ENCODE data around the gene RIN1.
"Not testable (repeated sequence)": the region's sequence is repeated elsewhere in the genome, so short reads cannot be mapped to it uniquely, and the experiment has no call there.

The RIN1 gene

DNA sequence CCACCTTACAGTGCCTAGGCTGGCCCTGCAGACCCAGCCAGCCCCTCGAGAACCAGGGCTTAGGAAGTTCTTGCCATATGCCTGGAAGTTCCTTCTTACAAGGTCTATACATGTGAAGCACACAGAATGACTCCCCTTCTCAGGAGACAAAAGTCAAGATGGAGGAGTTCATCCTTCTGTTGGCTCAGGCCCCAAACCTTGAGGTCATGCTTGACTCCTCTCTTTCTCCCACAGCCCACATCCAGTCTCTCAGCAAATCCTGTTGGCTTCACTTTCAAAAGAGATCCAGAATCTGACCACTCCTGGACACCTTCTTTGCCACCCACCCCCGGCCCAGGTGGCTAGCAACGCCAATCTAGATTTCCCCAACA lies 17.6 kb downstream of the RIN1 start:
- DNase-seq, result no peak

DNA sequence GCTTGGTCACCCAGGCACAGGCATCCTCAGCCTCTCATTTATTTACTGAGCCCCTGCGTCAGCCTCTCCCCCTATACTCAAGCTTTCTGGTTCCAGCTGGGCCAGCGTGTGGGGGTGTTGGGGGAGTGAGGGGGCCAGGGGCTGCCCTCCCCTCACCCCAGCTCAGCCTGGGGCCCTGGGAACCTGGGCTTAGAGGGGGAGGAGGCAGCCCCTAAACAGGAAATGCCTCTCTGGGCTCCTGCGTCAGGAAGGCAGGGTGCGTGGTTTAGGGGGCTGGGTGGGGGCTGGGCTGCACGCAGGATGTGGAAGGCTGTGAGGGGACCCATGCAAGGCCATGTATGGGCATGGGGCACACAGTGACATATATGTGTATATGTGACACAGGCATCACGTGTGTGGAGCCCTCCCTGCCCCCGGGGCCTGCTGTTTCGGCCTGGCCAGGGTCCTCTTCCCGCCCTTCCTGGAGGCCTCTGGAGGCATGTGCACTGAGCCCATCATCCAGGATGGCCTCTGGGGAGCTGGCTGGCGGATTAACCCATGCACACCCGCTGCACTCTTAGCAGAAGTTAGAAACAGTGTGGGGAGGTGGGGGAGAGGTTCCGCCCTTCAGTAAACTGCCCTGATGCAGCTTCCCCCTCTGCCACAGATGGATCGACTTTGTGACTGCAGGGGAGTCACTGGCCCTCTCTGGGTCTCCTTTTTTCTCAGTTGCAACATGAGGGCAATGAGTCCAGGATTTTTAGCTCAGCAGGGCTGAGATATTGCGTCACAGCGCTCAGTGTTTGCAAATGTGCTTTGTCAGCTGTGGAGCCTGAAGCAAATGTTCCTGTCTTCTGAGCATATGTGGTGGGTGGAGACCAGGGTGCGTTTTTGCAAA lies 18.3 kb downstream of the RIN1 start:
- DNase-seq, result no peak

DNA sequence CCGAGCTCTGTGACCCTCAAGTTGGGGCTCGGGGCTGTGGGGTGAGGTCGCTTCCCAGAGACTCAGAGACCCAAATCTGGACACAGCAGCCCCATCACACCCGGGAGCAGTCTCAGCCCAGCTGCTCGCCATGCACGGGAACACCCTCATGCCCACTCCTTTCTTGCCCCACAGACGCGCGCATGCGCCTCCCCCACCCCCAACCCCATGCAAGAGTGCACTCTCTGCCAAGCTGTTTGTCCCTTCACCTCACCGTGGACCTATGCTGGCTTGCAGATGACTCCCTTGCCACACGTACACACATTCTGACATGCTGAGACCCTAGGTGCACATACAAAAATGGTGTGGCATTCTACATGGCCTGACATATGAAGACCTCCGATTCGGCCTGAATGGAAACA lies 18.9 kb downstream of the RIN1 start:
- DNase-seq, result no peak

DNA sequence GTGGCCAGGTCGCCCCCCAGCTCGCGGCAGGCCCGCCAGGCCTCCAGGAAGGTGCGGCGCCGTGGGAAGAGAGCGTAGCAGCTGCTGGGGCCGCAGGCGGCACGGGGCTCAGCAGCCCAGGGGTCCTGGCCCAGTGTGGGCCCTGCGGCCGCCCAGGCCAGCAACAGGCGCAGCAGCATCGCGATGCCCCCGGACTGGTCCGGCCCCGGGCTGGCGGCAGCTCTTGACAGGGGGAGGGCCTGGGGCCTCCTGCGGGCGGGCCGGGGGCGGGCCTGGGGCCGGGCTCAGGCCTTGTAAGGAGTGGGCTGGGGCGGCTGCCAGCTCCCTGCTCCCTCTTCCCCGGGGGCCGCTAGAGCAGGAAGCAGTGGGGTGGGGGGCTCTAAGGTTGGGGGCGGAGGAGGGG lies 19.4 kb downstream of the RIN1 start, which contains the start of gene CD248:
Gene CD248 (minus strand): TSS at position 196 of the 403 bp plus-strand sequence. CDS start 17 bp downstream, at position 179.
- no peak for DNase-seq

DNA sequence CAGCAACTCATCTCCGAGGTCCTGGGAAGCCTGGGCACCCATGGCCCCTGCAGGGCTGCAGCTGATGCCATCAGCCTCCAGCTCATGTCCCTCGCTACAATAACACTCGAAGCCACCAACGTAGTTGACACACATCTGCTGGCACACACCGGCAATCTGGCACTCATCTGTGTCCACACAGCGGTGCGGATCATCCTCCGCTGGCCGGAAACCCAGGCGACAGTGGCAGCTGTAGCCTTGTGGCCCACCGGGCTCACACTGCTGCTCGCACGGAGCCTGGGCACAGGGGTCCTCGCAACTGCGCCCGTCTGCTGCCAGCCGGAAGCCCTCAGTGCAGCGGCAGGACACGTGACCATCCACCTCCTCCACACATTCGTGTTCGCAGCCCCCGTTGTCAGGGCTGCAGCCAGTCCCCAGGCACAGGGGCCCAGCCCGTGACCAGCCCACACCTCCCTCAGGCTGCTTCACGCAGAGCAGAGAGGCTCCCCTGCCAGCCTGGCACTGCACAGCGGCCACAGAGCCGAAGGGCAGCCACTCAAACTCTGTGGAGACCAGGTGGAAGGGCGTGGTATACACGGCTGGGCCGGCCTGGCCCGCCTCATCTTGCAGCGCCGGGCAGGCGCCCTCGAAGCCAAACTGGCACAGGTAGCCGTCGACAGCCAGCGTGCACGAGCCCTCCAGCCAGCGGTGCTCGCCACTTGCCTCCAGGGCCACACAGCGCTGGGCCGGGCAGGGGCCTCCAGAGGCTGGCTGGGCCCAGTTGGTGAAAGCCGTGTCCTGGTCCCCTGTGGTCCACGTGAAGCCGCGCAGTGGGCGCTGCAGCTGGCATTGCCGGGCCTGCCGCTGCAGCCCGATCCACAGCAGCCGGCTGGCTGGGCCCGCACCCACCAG lies 20.1 kb downstream of the RIN1 start:
- DNase-seq, result no peak

DNA sequence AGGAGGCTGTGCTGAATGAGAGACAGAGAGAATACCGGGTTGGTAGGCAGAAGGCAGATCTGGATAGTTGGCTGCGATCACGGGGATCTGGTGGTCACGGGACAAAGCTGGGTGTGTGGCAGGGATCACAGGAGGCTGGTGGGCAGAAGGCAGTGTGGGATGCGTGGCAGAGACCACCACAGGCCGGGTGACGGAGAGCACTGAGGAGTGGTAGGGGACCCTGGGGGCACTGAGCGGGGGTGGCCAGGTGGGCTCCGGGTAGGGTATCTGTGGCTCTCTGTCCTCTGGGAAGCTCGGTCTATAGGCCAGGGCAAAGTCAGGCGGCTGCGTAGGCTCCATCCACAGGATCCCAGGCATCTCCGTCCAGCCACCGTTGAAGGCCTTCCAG lies 20.7 kb downstream of the RIN1 start:
- DNase-seq, result no peak

DNA sequence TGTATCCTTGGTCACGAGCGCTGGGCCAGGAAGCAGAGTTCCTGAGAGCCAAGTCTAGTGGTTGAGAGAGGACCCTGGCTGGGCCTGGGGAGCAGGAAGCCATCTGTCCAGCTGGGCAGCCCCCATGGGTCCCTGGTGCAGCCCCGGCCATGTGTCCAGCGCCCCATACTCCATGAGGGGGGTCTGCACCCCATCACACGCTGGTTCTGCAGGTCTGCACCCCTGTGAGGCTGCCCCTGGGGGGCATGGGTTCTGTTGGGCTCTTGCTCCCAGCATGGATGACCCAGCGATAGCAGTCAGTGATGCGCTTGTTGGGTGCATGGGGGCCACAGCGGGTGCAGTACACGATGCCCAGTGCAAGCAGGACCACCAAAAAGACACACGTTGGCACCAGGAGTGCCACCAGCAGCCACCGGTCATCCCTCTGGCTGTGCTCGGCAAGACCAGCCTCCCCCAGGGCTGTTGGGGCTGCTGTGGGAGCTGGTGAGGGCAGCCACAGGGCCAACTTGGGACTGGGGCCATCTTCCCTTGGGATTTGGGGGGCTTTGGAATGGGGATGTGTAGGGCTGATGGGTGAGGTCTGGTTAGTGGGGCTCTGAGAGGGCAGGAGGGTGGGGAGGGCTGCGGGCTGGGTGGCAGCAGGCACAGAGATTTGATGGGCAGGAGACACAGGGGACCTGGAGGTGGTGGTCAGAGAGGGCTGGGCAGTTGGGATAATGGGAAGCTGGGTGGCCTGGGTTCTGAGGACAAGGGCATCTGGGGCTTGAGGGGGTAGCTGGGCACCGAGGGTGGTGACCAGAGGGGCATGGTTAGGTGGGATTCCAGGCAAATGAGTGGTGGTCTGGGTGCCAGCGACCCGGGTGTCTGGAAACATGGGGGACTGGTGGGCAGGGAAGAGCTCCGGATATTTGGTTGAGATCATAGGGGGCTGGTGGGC lies 21.4 kb downstream of the RIN1 start:
- DNase-seq, result no peak

DNA sequence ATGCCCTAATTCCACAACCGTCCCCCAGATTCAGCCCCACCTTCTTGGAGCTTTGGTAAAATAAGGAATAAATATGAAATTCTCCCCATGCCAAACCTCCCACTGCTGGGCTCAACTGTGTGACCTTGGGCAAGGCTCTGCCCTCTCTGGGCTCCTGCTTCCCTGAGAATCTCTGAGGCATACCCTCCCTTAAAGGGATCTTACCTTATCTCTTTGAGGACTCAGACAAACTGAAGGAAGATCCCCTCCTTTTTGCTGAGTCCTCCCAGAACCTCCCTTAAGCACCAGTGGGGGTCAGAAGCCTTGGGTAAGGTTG lies 22.1 kb downstream of the RIN1 start:
- DNase-seq, result no peak

DNA sequence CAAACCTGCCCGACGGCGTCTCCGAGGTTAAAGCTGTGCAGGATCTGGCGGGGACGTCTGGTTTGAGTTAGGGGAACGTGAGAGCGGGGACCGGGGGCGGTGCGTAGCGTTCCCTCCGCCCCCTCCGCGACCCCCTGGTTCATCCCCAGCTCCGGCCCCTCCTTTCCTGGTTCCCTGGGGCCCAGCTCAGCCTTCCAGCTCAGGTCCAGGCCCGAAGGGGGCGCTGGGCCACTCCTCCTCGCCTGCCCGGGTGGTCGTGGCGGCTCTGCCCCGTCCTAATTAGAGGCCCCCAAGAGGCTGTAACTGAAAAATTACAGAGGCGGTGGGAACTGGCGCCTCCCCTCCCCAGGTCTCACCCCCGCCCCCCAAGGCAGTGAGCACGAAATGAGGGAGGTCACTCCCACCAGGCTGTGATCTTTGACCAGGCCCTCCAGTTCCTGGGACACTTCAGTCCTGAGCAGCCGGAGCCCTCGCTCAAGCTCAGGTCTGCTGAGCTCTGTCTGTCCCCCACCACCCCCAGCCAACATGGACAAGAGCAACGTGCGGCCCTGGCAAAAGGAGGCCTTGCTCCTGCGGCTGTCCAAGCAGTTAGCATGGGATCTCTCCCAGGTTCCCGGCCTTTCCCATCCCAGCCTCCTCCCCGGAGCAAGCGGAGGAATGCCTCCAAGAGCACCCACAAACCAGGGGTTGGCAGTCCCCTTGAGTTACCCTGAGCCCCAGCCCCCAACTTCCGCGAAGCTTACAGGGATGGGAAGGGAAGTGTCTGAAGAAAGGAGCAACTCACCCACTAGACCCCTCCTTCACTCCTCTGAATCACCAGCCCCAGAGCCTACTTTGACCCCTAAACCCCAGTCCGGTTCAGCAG lies 22.7 kb downstream of the RIN1 start:
- DNase-seq, result no peak

DNA sequence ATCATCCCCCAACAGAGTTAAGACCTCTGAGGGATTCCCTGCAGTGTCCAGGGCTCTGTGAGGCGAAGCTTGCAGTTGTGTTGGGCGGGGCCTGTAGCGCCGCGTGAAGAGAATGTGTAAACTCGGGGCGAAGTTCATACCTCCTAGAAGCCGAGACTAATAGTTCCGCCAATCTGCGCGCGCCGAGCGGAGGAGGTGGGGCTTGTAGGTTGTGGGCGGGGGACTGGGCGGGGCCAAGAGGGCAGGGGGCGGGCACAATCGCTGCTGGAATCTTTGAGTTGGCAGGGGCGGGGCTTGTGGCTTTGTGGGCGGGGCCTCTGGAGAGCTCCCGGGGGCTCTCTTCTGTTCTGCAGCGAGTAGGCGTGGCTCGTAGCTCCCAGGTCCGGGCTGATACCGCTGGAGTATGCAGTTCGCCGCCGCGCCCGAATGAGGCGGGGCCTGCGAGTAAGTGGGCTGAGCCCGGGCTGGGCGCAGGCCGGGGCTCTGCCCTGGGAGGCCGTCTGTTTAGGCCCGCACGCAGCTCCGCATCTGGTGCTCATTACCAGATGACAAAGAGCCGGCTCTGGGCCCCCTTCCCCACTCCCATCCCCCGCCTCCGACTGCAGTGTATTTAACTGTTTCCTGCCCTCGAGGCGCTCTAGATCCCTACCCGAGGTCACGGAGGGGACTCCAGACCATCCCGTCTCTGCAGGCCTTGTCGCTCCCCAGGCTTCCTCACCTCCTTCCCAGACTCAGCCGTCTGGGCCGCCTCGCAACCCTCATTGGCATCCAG lies 23.5 kb downstream of the RIN1 start:
- peak; percentile 96 to 99 for DNase-seq

DNA sequence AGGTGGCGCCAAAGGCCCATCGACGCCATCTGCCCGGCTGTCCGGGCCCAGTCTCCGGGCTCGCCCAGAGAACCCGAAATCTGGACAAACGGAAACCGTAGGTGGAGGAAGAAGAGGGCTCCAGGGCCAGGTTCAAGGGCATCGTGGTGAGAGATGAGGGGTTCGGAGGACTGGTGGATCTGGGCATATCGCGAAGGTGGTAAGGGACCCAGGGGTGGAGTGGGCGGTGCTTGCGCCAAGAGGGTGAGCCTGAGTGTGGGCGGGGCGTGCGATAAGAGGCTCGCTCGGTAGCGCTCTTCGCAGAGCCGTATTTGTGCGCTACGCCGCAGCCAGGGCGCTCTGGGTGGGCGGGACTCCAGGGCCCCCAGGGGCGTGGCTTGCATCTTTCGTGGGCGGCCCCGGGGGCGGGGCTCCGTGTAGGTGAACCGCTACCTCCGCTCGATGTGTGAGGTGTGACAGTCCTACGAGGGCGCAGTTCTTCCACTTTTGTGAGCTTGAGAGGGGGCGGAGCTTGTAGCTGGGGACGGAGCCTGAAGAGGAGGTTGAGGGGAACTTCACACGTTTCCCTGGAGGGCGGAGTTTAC lies 24.2 kb downstream of the RIN1 start:
- DNase-seq, result peak; percentile 98 to 99

DNA sequence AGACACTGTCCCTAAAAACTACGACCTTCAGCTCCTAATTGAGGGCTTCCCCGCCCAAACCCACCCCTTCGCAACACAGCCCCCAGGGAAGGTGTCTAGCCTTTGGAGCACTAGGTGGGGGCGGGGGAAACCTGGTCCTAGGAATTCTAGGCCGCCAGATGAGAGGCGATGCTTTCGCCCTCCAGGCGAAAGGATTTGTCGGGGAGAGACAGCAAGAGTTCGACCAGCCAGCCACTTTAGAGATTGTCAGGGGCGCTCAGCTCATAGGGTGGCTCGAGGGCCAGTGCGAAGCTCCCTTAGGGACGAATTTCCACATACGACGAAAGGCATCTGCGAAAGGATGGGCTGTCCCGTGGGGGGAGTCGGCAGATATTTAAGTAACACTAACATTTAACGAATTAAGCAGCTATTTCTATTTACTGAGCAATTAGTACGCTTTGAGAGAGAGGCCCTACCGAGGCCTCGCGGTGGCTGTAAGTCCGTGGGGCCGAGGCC lies 24.7 kb downstream of the RIN1 start:
- no peak for DNase-seq

DNA sequence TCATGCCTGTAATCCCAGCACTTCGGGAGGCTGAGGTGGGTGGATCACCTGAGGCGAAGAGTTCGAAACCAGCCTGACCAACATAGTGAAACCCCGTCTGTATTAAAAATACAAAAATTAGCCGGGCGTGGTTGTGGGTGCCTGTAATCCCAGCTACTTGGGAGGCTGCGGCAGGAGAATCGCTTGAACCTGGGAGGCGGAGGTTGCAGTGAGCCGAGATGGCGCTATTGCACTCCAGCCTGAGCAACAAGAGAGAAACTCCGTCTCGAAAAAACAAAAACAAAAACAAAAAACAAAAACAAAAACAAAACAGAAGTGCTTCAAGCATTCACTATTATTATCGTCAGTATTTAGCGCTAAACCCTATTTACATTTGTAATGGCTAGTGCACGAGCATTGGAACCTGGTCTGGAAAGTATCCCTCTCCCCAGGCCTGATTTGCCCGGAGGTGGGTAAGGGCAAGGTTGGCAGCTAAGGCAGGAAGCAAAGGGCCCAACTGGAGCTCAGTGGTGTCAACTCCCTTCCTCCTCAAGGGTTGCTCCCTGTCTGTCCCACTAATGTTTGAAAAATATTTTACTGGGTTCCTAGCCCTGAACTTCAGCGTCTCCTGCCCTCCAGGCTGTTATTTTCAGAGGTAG lies 25.3 kb downstream of the RIN1 start:
- not testable (repeated sequence) for DNase-seq

DNA sequence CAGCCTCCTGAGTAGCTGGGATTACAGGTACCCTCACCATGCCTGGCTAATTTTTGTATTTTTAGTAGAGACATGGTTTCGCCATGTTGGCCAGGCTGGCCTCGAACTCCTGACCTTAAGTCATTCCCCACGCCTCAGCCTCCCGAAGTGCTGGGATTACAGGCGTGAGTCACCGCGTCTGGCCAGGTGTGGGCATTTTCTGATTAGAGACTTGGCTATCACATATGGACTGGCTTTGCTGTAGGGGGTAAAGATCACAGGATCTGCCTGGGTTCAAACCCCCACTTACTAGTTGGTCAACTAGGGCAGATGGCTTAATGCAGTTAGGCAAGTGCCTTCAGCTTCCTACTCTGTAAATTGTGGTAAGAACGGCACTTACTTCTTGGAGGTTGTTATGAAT lies 25.9 kb downstream of the RIN1 start:
- DNase-seq, result no peak

DNA sequence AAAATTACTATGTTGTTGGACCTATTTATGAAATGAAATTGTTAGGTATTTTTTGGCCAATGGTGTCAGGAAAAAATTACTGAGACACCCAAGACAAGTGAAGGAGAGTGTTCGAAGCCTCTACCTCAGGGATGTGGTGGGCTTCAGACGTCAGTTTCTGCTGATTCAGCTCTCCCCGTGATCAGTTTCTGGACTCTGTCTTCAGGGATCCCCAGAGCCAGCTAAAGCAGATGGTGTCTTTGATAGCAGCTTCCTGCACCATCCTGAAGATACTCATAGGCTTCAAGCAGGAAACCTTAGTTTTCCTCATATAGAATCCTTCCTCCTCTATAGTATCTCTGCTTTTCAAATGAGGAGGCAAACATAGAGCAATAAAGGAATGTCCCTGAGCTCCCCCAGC lies 26.8 kb downstream of the RIN1 start:
- no peak for DNase-seq

DNA sequence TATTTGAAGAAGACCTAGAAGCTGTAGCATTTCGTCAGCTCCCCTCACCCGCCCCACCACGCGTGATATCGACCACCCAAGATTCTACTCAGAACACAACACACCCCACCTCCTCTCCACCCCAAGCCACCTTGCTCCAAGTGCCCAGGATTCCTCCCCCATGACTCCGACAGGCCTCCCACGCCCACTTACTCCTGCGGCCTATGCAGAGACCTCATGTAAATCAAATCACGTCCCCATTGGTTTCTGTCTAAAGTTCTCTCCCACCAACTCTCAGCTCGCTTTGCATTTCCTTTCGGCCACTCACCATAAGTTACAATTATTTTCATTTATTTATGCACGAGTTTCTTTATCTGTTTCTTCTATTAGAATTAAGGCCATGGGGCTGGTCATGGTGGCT lies 33.6 kb downstream of the RIN1 start:
- DNase-seq, result no peak

DNA sequence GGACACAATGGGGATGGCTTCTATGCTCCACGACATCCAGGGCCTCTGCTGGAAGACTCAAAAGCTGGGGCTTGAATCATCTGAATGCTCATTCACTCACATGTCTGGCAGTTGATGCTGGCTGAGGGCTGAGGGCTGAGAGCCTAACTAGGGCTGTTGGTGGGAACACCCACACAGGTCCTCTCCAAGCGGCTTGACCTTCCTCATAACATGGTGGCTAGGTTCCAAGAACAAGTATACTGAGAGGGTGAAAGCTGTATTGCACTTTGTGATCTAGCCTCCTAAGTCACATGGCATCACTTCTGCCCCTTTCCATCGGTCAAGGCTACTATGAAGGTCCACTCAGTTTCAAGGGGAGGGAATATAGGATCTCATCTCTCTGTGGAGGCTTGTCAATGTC lies 37.0 kb downstream of the RIN1 start:
- DNase-seq, result no peak

DNA sequence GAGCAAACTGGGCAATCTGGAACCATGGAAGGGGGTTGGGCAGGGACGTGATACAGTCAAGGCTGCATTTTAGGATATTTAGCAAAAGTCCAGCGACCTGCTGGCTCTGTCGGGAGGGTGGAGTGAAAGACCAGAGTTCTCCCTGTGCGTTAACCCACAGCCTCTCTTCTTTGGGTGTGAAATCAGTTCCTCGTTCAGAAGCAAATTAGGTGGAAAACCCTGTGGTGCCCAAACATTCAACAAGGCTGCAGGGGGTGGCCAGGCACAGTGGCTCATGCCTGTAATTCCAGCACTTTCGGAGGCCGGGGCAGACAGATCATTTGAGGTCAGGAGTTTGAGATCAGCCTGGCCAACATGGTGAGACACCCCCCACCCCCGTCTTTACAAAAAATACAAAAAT lies 38.6 kb downstream of the RIN1 start:
- no peak for DNase-seq

DNA sequence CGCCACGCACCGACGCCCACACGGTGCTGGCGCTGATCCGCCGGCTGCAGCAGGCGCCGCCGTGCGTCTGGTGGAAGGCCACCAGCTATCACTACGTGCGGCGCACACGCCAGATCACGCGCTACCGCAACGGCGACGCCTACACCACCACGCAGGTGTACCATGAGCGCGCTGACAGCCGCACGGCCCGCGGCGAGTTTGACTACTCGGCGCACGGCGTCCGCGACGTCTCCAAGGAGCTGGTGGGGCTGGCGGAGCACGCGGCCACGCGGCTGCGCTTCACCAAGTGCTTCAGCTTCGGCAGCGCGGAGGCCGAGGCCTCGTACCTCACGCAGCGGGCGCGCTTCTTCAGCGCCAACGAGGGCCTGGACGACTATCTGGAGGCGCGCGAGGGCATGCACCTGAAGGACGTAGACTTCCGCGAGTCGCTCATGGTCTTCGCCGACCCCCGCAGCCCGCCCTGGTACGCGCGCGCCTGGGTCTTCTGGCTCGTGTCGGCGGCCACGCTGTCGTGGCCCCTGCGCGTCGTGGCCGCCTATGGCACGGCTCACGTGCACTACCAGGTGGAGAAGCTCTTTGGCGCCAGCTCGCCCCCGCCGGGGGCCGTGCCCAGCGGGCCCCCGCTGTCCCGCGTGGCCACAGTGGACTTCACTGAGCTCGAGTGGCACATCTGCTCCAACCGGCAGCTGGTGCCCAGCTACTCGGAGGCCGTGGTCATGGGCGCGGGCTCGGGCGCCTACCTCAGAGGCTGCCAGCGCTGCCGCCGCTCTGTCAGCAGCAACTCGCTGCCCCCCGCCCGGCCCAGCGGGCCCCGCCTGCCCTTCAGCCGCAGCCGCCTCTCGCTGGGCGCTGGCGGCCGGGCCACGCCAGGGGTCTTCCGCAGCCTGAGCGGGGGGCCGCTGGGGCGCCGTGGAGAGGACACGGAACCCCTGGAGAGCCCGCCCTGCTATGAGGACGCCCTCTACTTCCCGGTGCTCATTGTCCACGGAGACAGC lies 41.3 kb downstream of the RIN1 start:
- no peak for DNase-seq
